SK-N-SH (cell line): Measurements from ENCODE around the gene EPHA6.

Experiments used
- CHD2 ChIP-seq: fragments of 150-350 bp; IDR thresholded peaks from 2 replicates; pipeline ENCODE4 v1.6.1; 2018; ENCODE audit warnings: low read length; ENCODE audit not compliant: partially characterized antibody
- JUND ChIP-seq: IDR thresholded peaks from 2 replicates; pipeline ENCODE4 v1.4.0; 2012
- MXI1 ChIP-seq: IDR thresholded peaks from 2 replicates; pipeline ENCODE4 v1.6.1; 2012; ENCODE audit warnings: mild to moderate bottlenecking, low read depth, low read length, improper control_type of control experiment
- NRF1 ChIP-seq: IDR thresholded peaks from 2 replicates; pipeline ENCODE4 v1.6.1; 2012; ENCODE audit warnings: low read depth, mild to moderate bottlenecking, low read length
- POLR2AphosphoS5 ChIP-seq: IDR thresholded peaks from 2 replicates; pipeline ENCODE4 v1.6.1; 2012; ENCODE audit warnings: low read depth, low read length
- TF ChIP-seq, protein P1 (sequence below): fragments of 200-600 bp; sonication (generic); IDR thresholded peaks from 2 replicates; pipeline ENCODE4 v1.6.1; 2017; ENCODE audit warnings: antibody characterized with exemption, mild to moderate bottlenecking, moderate library complexity
- TF ChIP-seq, protein P2 (sequence below): IDR thresholded peaks from 2 replicates; pipeline ENCODE4 v1.6.1; 2012; ENCODE audit warnings: mild to moderate bottlenecking, low read depth, low read length, moderate library complexity
- TF ChIP-seq, protein P3 (sequence below): IDR thresholded peaks from 2 replicates; pipeline ENCODE4 v1.4.0; 2012; ENCODE audit warnings: low read depth
- TF ChIP-seq, protein P4 (sequence below): IDR thresholded peaks from 2 replicates; pipeline ENCODE4; 2012

DNA sequence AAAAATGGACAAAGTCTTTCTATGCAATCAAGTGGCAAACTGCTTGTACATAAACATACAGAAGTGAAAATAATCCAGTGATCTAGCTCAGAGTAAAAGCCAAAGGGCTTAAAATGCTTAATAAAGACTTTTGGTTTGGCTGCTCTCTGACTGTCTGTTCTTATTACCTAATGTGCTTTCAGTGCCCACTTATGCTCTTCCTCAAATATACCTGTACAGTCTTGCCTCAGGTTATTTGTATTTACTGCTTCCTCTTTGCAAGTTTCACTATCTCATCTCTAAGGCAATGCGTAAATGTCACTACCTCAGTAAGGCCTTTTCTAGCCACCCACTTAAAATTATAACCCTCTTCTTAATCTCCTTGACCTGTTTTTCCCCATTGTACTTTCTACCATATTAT, 171.8 kb downstream of the EPHA6 start:
- TF ChIP-seq, protein P1, sequence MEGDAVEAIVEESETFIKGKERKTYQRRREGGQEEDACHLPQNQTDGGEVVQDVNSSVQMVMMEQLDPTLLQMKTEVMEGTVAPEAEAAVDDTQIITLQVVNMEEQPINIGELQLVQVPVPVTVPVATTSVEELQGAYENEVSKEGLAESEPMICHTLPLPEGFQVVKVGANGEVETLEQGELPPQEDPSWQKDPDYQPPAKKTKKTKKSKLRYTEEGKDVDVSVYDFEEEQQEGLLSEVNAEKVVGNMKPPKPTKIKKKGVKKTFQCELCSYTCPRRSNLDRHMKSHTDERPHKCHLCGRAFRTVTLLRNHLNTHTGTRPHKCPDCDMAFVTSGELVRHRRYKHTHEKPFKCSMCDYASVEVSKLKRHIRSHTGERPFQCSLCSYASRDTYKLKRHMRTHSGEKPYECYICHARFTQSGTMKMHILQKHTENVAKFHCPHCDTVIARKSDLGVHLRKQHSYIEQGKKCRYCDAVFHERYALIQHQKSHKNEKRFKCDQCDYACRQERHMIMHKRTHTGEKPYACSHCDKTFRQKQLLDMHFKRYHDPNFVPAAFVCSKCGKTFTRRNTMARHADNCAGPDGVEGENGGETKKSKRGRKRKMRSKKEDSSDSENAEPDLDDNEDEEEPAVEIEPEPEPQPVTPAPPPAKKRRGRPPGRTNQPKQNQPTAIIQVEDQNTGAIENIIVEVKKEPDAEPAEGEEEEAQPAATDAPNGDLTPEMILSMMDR, result no peak
- TF ChIP-seq MXI1 (no peak), JUND (no peak), POLR2AphosphoS5 (no peak), CHD2 (no peak), NRF1 (no peak)
- TF ChIP-seq, protein P2, sequence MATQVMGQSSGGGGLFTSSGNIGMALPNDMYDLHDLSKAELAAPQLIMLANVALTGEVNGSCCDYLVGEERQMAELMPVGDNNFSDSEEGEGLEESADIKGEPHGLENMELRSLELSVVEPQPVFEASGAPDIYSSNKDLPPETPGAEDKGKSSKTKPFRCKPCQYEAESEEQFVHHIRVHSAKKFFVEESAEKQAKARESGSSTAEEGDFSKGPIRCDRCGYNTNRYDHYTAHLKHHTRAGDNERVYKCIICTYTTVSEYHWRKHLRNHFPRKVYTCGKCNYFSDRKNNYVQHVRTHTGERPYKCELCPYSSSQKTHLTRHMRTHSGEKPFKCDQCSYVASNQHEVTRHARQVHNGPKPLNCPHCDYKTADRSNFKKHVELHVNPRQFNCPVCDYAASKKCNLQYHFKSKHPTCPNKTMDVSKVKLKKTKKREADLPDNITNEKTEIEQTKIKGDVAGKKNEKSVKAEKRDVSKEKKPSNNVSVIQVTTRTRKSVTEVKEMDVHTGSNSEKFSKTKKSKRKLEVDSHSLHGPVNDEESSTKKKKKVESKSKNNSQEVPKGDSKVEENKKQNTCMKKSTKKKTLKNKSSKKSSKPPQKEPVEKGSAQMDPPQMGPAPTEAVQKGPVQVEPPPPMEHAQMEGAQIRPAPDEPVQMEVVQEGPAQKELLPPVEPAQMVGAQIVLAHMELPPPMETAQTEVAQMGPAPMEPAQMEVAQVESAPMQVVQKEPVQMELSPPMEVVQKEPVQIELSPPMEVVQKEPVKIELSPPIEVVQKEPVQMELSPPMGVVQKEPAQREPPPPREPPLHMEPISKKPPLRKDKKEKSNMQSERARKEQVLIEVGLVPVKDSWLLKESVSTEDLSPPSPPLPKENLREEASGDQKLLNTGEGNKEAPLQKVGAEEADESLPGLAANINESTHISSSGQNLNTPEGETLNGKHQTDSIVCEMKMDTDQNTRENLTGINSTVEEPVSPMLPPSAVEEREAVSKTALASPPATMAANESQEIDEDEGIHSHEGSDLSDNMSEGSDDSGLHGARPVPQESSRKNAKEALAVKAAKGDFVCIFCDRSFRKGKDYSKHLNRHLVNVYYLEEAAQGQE, result no peak
- TF ChIP-seq, protein P3, sequence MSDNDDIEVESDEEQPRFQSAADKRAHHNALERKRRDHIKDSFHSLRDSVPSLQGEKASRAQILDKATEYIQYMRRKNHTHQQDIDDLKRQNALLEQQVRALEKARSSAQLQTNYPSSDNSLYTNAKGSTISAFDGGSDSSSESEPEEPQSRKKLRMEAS, result no peak
- TF ChIP-seq, protein P4, sequence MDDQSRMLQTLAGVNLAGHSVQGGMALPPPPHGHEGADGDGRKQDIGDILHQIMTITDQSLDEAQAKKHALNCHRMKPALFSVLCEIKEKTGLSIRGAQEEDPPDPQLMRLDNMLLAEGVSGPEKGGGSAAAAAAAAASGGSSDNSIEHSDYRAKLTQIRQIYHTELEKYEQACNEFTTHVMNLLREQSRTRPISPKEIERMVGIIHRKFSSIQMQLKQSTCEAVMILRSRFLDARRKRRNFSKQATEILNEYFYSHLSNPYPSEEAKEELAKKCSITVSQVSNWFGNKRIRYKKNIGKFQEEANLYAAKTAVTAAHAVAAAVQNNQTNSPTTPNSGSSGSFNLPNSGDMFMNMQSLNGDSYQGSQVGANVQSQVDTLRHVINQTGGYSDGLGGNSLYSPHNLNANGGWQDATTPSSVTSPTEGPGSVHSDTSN, result no peak
